GM19438 (cell line): ENCODE results near the gene ENTREP3.
"Not testable (repeated sequence)": the region's sequence is repeated elsewhere in the genome, so short reads cannot be mapped to it uniquely, and the experiment has no call there.

ENCODE experiments used
- ATAC-seq: cut with Tn5 transposase; IDR thresholded peaks from one replicate; pipeline ENCODE4 v1.9.1; 2021; ENCODE audit warnings: low read depth; ENCODE audit not compliant: unreplicated experiment

The ENTREP3 gene

GRCh38 chr1:155255243-155256007, at the start of gene ENTREP3:
TSS of gene ENTREP3 (minus strand) at chr1:155255483. CDS start at chr1:155254877, 606 bp downstream.
- ATAC-seq = no peak

- ATAC-seq = no peak
Observed at GRCh38 chr1:155304558-155305063, 49.3 kb upstream of the ENTREP3 start.

- ATAC-seq = no peak
Observed at GRCh38 chr1:155301342-155301841, 46.1 kb upstream of the ENTREP3 start, which contains the start of gene PKLR. TSS of gene PKLR (minus strand) at chr1:155301438. CDS start at chr1:155301395, 43 bp downstream.

- ATAC-seq = no peak
Observed at GRCh38 chr1:155300553-155301329, 45.5 kb upstream of the ENTREP3 start.

GRCh38 chr1:155300024-155300423, 44.7 kb upstream of the ENTREP3 start:
- no peak for ATAC-seq

- no peak for ATAC-seq
Observed at GRCh38 chr1:155297384-155297783, 42.1 kb upstream of the ENTREP3 start.

GRCh38 chr1:155296661-155297060, 41.4 kb upstream of the ENTREP3 start:
- ATAC-seq = no peak

GRCh38 chr1:155295942-155296267, 40.6 kb upstream of the ENTREP3 start:
- ATAC-seq = no peak

GRCh38 chr1:155295183-155295941, 40.1 kb upstream of the ENTREP3 start:
- no peak for ATAC-seq

GRCh38 chr1:155294520-155295182, 39.4 kb upstream of the ENTREP3 start:
- no peak for ATAC-seq

GRCh38 chr1:155293086-155293749, 37.9 kb upstream of the ENTREP3 start:
- ATAC-seq = no peak

- ATAC-seq = not testable (repeated sequence)
Observed at GRCh38 chr1:155291006-155291405, 35.7 kb upstream of the ENTREP3 start.

- no peak for ATAC-seq
Observed at GRCh38 chr1:155287987-155288543, 32.8 kb upstream of the ENTREP3 start.

GRCh38 chr1:155286544-155286943, 31.3 kb upstream of the ENTREP3 start:
- ATAC-seq = no peak

- no peak for ATAC-seq
Observed at GRCh38 chr1:155285631-155286044, 30.4 kb upstream of the ENTREP3 start.

GRCh38 chr1:155285063-155285462, 29.8 kb upstream of the ENTREP3 start:
- ATAC-seq = no peak

- no peak for ATAC-seq
Observed at GRCh38 chr1:155284476-155284875, 29.2 kb upstream of the ENTREP3 start.

GRCh38 chr1:155282488-155283091, 27.3 kb upstream of the ENTREP3 start:
- ATAC-seq = no peak

- no peak for ATAC-seq
Observed at GRCh38 chr1:155279268-155279667, 24.0 kb upstream of the ENTREP3 start.
